ENCODE measurements around the gene SCN10A. TPM values are rescaled to one million over a fixed set of nuclear protein-coding genes. Genes with fewer than 3 reads are reported as not detected.

Gene SCN10A
- total and polyA plus RNA-seq, 2 of the 13 experiments (the other 11 are each of a cell fraction or from before 2014, with no cell fraction given) = not detected

GRCh38 chr3:38805765-38806386, 10.1 kb downstream of the SCN10A start (continued):
- TF ChIP-seq ZNF205 (CRISPR knock-in tag; IDR thresholded peaks at IDR 0.05) = peak; percentile 94
- peak; percentile 62 for TF ChIP-seq ZFY (CRISPR knock-in tag; IDR thresholded peaks at IDR 0.05)
- TF ChIP-seq PPARG (CRISPR knock-in tag; conservative IDR thresholded peaks at IDR 0.05) = peak; percentile 93
- no peak for TF ChIP-seq SMC3 (IDR thresholded peaks at IDR 0.05; ENCODE audit: low read length)
- no peak for TF ChIP-seq DPF2 (CRISPR knock-in tag; IDR thresholded peaks at IDR 0.05; ENCODE audit: borderline replicate concordance, low read depth)
- 0 out of 2 replicates have a peak, but pooled peaks have one; percentile 79 for TF ChIP-seq ZNF503 (CRISPR knock-in tag; IDR thresholded peaks at IDR 0.05)
- TF ChIP-seq SOX6 (IDR thresholded peaks at IDR 0.05) = no peak
- TF ChIP-seq SOX6 (CRISPR knock-in tag; IDR thresholded peaks at IDR 0.05) = peak; percentile 19; the same call in 1 of the 2 replicates
- TF ChIP-seq THYN1 (CRISPR knock-in tag; IDR thresholded peaks at IDR 0.05; ENCODE audit: borderline replicate concordance, low read depth) = peak; percentile 61; the same call in 1 of the 2 replicates
- TF ChIP-seq, protein P1, sequence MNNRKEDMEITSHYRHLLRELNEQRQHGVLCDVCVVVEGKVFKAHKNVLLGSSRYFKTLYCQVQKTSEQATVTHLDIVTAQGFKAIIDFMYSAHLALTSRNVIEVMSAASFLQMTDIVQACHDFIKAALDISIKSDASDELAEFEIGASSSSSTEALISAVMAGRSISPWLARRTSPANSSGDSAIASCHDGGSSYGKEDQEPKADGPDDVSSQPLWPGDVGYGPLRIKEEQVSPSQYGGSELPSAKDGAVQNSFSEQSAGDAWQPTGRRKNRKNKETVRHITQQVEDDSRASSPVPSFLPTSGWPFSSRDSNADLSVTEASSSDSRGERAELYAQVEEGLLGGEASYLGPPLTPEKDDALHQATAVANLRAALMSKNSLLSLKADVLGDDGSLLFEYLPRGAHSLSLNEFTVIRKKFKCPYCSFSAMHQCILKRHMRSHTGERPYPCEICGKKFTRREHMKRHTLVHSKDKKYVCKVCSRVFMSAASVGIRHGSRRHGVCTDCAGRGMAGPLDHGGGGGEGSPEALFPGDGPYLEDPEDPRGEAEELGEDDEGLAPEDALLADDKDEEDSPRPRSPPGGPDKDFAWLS (CRISPR knock-in tag; IDR thresholded peaks at IDR 0.05; ENCODE audit: borderline replicate concordance) = no peak
- peak; percentile 84 for TF ChIP-seq BCL6 (CRISPR knock-in tag; IDR thresholded peaks at IDR 0.05)
- TF ChIP-seq MTF1 (CRISPR knock-in tag; IDR thresholded peaks at IDR 0.05) = peak; percentile 96
- no peak for TF ChIP-seq RBM22 (optimal IDR thresholded peaks at IDR 0.05; ENCODE audit: low read length)
- no peak for TF ChIP-seq SUZ12 (IDR thresholded peaks at IDR 0.05; ENCODE audit: low read depth, low read length)
- TF ChIP-seq SIX4 (CRISPR knock-in tag; IDR thresholded peaks at IDR 0.05) = peak; percentile 95
- TF ChIP-seq ZNF792 (CRISPR knock-in tag; IDR thresholded peaks at IDR 0.05) = peak; percentile 100
- TF ChIP-seq, protein P2, sequence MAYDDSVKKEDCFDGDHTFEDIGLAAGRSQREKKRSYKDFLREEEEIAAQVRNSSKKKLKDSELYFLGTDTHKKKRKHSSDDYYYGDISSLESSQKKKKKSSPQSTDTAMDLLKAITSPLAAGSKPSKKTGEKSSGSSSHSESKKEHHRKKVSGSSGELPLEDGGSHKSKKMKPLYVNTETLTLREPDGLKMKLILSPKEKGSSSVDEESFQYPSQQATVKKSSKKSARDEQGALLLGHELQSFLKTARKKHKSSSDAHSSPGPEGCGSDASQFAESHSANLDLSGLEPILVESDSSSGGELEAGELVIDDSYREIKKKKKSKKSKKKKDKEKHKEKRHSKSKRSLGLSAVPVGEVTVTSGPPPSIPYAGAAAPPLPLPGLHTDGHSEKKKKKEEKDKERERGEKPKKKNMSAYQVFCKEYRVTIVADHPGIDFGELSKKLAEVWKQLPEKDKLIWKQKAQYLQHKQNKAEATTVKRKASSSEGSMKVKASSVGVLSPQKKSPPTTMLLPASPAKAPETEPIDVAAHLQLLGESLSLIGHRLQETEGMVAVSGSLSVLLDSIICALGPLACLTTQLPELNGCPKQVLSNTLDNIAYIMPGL (CRISPR knock-in tag; IDR thresholded peaks at IDR 0.05; ENCODE audit: borderline replicate concordance in 1 of 2, low read depth in 1 of 2) = peak in 1 of 2 experiments; percentile 91; a peak in 3 of 4 replicates
- TF ChIP-seq, protein P3, sequence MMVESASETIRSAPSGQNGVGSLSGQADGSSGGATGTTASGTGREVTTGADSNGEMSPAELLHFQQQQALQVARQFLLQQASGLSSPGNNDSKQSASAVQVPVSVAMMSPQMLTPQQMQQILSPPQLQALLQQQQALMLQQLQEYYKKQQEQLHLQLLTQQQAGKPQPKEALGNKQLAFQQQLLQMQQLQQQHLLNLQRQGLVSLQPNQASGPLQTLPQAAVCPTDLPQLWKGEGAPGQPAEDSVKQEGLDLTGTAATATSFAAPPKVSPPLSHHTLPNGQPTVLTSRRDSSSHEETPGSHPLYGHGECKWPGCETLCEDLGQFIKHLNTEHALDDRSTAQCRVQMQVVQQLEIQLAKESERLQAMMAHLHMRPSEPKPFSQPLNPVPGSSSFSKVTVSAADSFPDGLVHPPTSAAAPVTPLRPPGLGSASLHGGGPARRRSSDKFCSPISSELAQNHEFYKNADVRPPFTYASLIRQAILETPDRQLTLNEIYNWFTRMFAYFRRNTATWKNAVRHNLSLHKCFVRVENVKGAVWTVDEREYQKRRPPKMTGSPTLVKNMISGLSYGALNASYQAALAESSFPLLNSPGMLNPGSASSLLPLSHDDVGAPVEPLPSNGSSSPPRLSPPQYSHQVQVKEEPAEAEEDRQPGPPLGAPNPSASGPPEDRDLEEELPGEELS (CRISPR knock-in tag; IDR thresholded peaks at IDR 0.05) = peak; percentile 76
- no peak for TF ChIP-seq GRHL1 (CRISPR knock-in tag; conservative IDR thresholded peaks at IDR 0.05)
- TF ChIP-seq PRMT3 (CRISPR knock-in tag; IDR thresholded peaks at IDR 0.05; ENCODE audit: borderline replicate concordance, low read depth) = peak; percentile 99

Measured in HepG2 (cell line).